SK-N-MC (cell line): ENCODE results near the gene PACSIN2.

Experiments used
- EZH2 ChIP-seq: fragments of 200-600 bp; sonication (generic); IDR thresholded peaks from one replicate; pipeline ENCODE4 v1.6.1; 2017; ENCODE audit warnings: antibody characterized with exemption
- POLR2AphosphoS5 ChIP-seq: IDR thresholded peaks from 2 replicates; pipeline ENCODE4 v1.6.1; 2012; ENCODE audit warnings: mild to moderate bottlenecking, low read depth, low read length, borderline replicate concordance

DNA sequence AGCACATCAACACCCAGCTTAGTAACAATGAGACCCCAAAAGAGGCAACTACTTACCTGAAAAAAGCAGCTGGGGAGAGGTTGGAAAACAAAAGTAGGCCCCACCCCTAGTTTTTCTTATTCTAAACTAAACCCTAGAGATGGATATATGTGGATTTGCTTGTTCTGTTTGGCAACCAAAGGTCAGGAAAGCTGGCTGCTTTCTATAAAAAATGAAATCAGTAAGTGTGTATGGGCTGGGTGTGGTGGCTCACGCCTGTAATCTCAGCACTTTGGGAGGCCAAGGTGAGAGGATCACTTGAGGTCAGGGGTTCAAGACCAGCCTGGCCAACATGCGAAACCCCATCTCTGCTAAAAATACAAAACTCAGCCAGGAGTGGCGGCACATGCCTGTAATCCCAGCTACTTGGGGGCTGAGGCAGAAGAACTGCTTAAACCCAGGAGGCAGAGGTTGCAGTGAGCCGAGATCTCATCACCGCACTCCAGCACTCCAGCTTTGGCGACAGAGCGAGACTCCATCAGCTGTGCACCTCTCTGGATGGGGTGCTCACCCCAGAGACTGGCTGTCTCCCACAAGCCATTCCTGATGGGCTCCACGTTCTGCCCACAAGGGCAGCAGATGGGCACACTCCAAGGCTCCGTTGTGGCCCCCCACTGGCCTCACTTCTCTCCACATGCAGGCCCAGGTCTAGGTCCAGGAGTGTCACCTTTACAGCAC, 30.0 kb downstream of the PACSIN2 start:
- TF ChIP-seq POLR2AphosphoS5 (no peak), EZH2 (no peak)
